ENCODE data around the gene TMED1.

The TMED1 gene

DNA sequence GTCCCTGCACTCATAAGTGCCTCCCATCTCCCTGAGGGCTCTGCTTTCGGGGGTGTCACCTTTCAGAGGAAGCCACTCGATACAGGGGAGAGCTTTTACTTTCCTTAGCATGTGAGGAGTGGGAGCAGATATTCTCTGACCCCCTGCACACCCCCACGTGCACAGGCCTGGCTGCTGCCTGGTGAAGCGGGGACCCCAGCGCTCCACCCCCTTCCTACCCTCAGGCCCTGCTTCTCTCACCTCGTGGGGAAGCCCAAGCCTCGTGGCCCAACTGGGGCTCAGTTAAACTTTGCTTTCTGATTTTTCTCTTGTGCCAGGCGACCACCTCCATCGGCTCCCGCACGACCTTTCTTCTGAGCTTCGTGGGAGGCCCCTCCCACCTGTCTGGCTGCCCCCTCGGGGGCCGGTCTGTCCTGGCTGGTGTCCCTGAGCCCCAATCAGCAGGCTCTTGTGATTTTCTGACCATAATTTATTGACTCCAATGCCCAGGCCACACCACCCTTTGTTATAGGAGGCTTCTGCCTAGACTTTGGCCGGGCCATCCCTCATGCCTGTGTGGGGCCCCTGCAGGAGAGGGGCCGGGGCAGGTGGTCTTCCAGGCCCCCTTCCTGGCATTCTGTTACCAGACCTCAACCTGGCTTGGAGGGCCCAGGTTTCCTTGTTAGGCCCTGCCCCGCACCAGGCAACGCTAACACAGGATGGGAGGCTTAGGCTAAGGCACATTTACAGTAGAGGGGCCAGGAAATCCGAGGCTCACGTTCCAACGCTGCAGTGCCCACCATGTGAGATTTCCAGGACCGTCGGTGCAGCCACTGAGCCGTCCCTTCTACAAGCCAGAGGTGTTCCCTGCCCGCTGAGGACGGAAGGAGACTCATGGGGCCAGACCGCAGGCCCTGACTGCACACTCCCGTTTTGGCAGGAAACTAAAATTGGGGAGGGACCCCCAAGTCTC lies 3.7 kb downstream of the TMED1 start:
- Histone ChIP-seq H3K9me3 (ENCODE audit: insufficient read depth, low read depth, low read length) (peaks cover 11% of the 10 kb centered on the region), H3K4me3 (ENCODE audit: low read depth, low read length) (no peak overlapping the region), H3K4me2 (ENCODE audit: low read length) (no peak overlapping the region), H3K9ac (ENCODE audit: low read length) (no peak overlapping the region), H2AK5ac (ENCODE audit: low read length) (no peak overlapping the region), H3K79me1 (ENCODE audit: low read length) (peaks cover 10% of the 10 kb centered on the region), H3K4me1 (ENCODE audit: control insufficient read depth in 1 of 2, insufficient read depth in 2 of 2, low read length in 2 of 2) (peaks cover 9% of the 10 kb centered on the region in 2 experiments), H2BK120ac (ENCODE audit: insufficient read depth, low read length, poor library complexity) (no peak overlapping the region), H4K8ac (ENCODE audit: low read depth, low read length) (no peak overlapping the region), H4K91ac (ENCODE audit: low read depth, low read length) (no peak overlapping the region), H2BK5ac (ENCODE audit: low read depth, low read length, poor library complexity) (no peak overlapping the region), H3K14ac (ENCODE audit: low read length) (no peak overlapping the region), H3K18ac (ENCODE audit: low read length) (no peak overlapping the region), H3K36me3 (ENCODE audit: control insufficient read depth in 1 of 2, insufficient read depth in 2 of 2, low read length in 2 of 2) (peaks cover 55 to 59% of the 10 kb centered on the region in 2 experiments), H2AFZ (ENCODE audit: insufficient read depth, low read length, poor library complexity) (no peak overlapping the region), H4K12ac (ENCODE audit: low read depth, low read length) (no peak overlapping the region), H3K23ac (ENCODE audit: low read length) (no peak overlapping the region), H3K4ac (ENCODE audit: low read depth, low read length) (no peak overlapping the region), H3K27me3 (ENCODE audit: insufficient read depth, low read length) (no peaks in the 10 kb centered on the region), H2BK12ac (ENCODE audit: low read length) (no peak overlapping the region), H3K27ac (ENCODE audit: low read depth, low read length) (no peak overlapping the region), H3K79me2 (ENCODE audit: control insufficient read depth, insufficient read depth, low read length, poor library complexity) (peaks cover 5% of the 10 kb centered on the region)
- no CpG with 5 or more reads among the region's 28 CpGs for WGBS (ENCODE audit: extremely low coverage, insufficient coverage, insufficient read length)
- DNase-seq = no peak

GRCh38 chr19:10830931-10831779 lies 4.9 kb downstream of the TMED1 start:
- H2BK12ac ChIP-seq (ENCODE audit: low read length) = no peak overlapping the region
- peaks cover 6% of the 10 kb centered on the region for H3K9me3 ChIP-seq (ENCODE audit: insufficient read depth, low read depth, low read length)
- DNase-seq = no peak
- no peak overlapping the region for H2AFZ ChIP-seq (ENCODE audit: insufficient read depth, low read length, poor library complexity)
- no peak overlapping the region for H4K8ac ChIP-seq (ENCODE audit: low read depth, low read length)
- no peak overlapping the region for H3K9ac ChIP-seq (ENCODE audit: low read length)
- H4K12ac ChIP-seq (ENCODE audit: low read depth, low read length) = no peak overlapping the region
- H3K36me3 ChIP-seq (ENCODE audit: control insufficient read depth in 1 of 2, insufficient read depth in 2 of 2, low read length in 2 of 2) = peaks cover 64 to 68% of the 10 kb centered on the region in 2 experiments
- peaks cover 5% of the 10 kb centered on the region for H3K79me1 ChIP-seq (ENCODE audit: low read length)
- H3K23ac ChIP-seq (ENCODE audit: low read length) = no peak overlapping the region
- H3K27ac ChIP-seq (ENCODE audit: low read depth, low read length) = no peak overlapping the region
- H4K91ac ChIP-seq (ENCODE audit: low read depth, low read length) = no peak overlapping the region
- H3K27me3 ChIP-seq (ENCODE audit: insufficient read depth, low read length) = no peaks in the 10 kb centered on the region
- whole genome bisulfite sequencing (ENCODE audit: extremely low coverage, insufficient coverage, insufficient read length) = no CpG with 5 or more reads among the region's 33 CpGs
- no peak overlapping the region for H3K4me3 ChIP-seq (ENCODE audit: low read depth, low read length)
- H3K4me1 ChIP-seq (ENCODE audit: control insufficient read depth in 1 of 2, insufficient read depth in 2 of 2, low read length in 2 of 2) = peaks cover 3 to 4% of the 10 kb centered on the region in 2 experiments
- no peak overlapping the region for H2BK120ac ChIP-seq (ENCODE audit: insufficient read depth, low read length, poor library complexity)
- H3K79me2 ChIP-seq (ENCODE audit: control insufficient read depth, insufficient read depth, low read length, poor library complexity) = peaks cover 3% of the 10 kb centered on the region
- H3K18ac ChIP-seq (ENCODE audit: low read length) = no peak overlapping the region
- H3K4me2 ChIP-seq (ENCODE audit: low read length) = no peak overlapping the region
- no peak overlapping the region for H3K14ac ChIP-seq (ENCODE audit: low read length)
- H2AK5ac ChIP-seq (ENCODE audit: low read length) = no peak overlapping the region
- H3K4ac ChIP-seq (ENCODE audit: low read depth, low read length) = no peak overlapping the region
- no peak overlapping the region for H2BK5ac ChIP-seq (ENCODE audit: low read depth, low read length, poor library complexity)

- no peak overlapping the region for H3K14ac ChIP-seq (ENCODE audit: low read length)
- no peaks in the 10 kb centered on the region for H3K27me3 ChIP-seq (ENCODE audit: insufficient read depth, low read length)
- H2BK12ac ChIP-seq (ENCODE audit: low read length) = no peak overlapping the region
Measured at GRCh38 chr19:10830370-10830769, 5.6 kb downstream of the TMED1 start.

DNA sequence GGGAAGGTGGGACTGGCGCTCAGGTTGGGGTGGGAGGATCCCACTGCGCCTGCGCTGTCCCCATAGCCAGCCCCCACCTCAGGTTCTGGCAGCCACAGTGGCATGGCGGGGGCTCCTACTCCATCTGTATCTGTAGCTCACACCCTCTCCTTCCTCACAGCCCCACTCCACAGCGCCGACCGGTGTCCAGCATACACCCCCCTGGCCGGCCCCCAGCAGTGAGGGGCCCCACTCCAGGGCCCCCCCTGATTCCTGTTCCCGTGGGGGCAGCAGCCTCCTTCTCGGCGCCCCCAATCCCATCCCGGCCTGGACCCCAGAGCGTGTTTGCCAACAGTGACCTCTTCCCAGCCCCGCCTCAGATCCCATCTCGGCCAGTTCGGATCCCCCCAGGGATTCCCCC lies 6.0 kb downstream of the TMED1 start:
- H2BK5ac ChIP-seq (ENCODE audit: low read depth, low read length, poor library complexity) = no peak overlapping the region
- no peak overlapping the region for H3K14ac ChIP-seq (ENCODE audit: low read length)
- no peak overlapping the region for H2AK5ac ChIP-seq (ENCODE audit: low read length)
- no peaks in the 10 kb centered on the region for H3K79me1 ChIP-seq (ENCODE audit: low read length)
- no peak overlapping the region for H3K4me2 ChIP-seq (ENCODE audit: low read length)
- H2BK120ac ChIP-seq (ENCODE audit: insufficient read depth, low read length, poor library complexity) = no peak overlapping the region
- H3K27ac ChIP-seq (ENCODE audit: low read depth, low read length) = no peak overlapping the region
- no peak overlapping the region for H3K4me3 ChIP-seq (ENCODE audit: low read depth, low read length)
- H3K9ac ChIP-seq (ENCODE audit: low read length) = no peak overlapping the region
- H3K36me3 ChIP-seq (ENCODE audit: control insufficient read depth in 1 of 2, insufficient read depth in 2 of 2, low read length in 2 of 2) = peaks cover 70 to 76% of the 10 kb centered on the region in 2 experiments
- no peaks in the 10 kb centered on the region for H3K27me3 ChIP-seq (ENCODE audit: insufficient read depth, low read length)
- no peaks in the 10 kb centered on the region for H3K79me2 ChIP-seq (ENCODE audit: control insufficient read depth, insufficient read depth, low read length, poor library complexity)
- H3K18ac ChIP-seq (ENCODE audit: low read length) = no peak overlapping the region
- WGBS (ENCODE audit: extremely low coverage, insufficient coverage, insufficient read length) = no CpG with 5 or more reads among the region's 16 CpGs
- no peak overlapping the region for H4K12ac ChIP-seq (ENCODE audit: low read depth, low read length)
- no peak overlapping the region for H2AFZ ChIP-seq (ENCODE audit: insufficient read depth, low read length, poor library complexity)
- no peak overlapping the region for H4K91ac ChIP-seq (ENCODE audit: low read depth, low read length)
- no peak overlapping the region for H4K8ac ChIP-seq (ENCODE audit: low read depth, low read length)
- no peak for DNase-seq
- H3K4me1 ChIP-seq (ENCODE audit: control insufficient read depth in 1 of 2, insufficient read depth in 2 of 2, low read length in 2 of 2) = no peaks in the 10 kb centered on the region
- peaks cover 3% of the 10 kb centered on the region for H3K9me3 ChIP-seq (ENCODE audit: insufficient read depth, low read depth, low read length)
- no peak overlapping the region for H3K4ac ChIP-seq (ENCODE audit: low read depth, low read length)
- no peak overlapping the region for H2BK12ac ChIP-seq (ENCODE audit: low read length)
- H3K23ac ChIP-seq (ENCODE audit: low read length) = no peak overlapping the region

More at GRCh38 chr19:10830370-10830769, 5.6 kb downstream of the TMED1 start:
- Histone ChIP-seq H3K9ac (ENCODE audit: low read length) (no peak overlapping the region), H3K4me2 (ENCODE audit: low read length) (no peak overlapping the region), H3K9me3 (ENCODE audit: insufficient read depth, low read depth, low read length) (peaks cover 5% of the 10 kb centered on the region), H3K79me2 (ENCODE audit: control insufficient read depth, insufficient read depth, low read length, poor library complexity) (no peaks in the 10 kb centered on the region), H3K27ac (ENCODE audit: low read depth, low read length) (no peak overlapping the region), H2AK5ac (ENCODE audit: low read length) (no peak overlapping the region), H4K91ac (ENCODE audit: low read depth, low read length) (no peak overlapping the region), H3K4me1 (ENCODE audit: control insufficient read depth in 1 of 2, insufficient read depth in 2 of 2, low read length in 2 of 2) (peaks cover 3 to 4% of the 10 kb centered on the region in 2 experiments), H4K12ac (ENCODE audit: low read depth, low read length) (no peak overlapping the region), H2BK120ac (ENCODE audit: insufficient read depth, low read length, poor library complexity) (no peak overlapping the region), H3K4me3 (ENCODE audit: low read depth, low read length) (no peak overlapping the region), H2BK5ac (ENCODE audit: low read depth, low read length, poor library complexity) (no peak overlapping the region), H3K23ac (ENCODE audit: low read length) (no peak overlapping the region), H4K8ac (ENCODE audit: low read depth, low read length) (no peak overlapping the region), H3K36me3 (ENCODE audit: control insufficient read depth in 1 of 2, insufficient read depth in 2 of 2, low read length in 2 of 2) (peaks cover 71 to 75% of the 10 kb centered on the region in 2 experiments), H3K4ac (ENCODE audit: low read depth, low read length) (no peak overlapping the region), H3K18ac (ENCODE audit: low read length) (no peak overlapping the region), H2AFZ (ENCODE audit: insufficient read depth, low read length, poor library complexity) (no peak overlapping the region), H3K79me1 (ENCODE audit: low read length) (no peaks in the 10 kb centered on the region)
- WGBS (ENCODE audit: extremely low coverage, insufficient coverage, insufficient read length) = no CpG with 5 or more reads among the region's 7 CpGs
- no peak for DNase-seq
